K562 (cell line): ENCODE measurements around the gene TMEM229B. TPM values are rescaled to one million over a fixed set of nuclear protein-coding genes. Genes with fewer than 3 reads are reported as not detected.

ENCODE experiments used
- ATAC-seq: fragments of 200-7000 bp; cut with Tn5 transposase; 3 replicates; pipeline ENCODE4 v1.9.1; 2020; ENCODE audit warnings: moderate library complexity
- BruUV-seq: library from RNA; stranded (reverse); fragments of 400-500 nt; replicated peaks from 2 replicates; lab custom pipeline; 2021; lab: Mats Ljungman, UMichigan
- CTCF ChIA-PET: fragments of 300-600 bp; formaldehyde crosslinking; extraction: SDS; loops from one replicate; lab custom pipeline; 2021; ENCODE audit warnings: low intra/inter-chr PET ratio; lab: Yijun Ruan, JAX
- POLR2A ChIA-PET: fragments of 300-600, 350-650 bp; sonication (Branson Sonifier 250); formaldehyde crosslinking; extraction: SDS; loops from one replicate; lab custom pipeline; 2021; ENCODE audit warnings: antibody characterized with exemption, inconsistent platforms; lab: Yijun Ruan, JAX
- DNase-seq, 4 experiments: peaks; one replicate each; pipeline versions ENCODE4 v3.0.0 to v3.0.0-alpha.2; 2011 to 2018; ENCODE audit warnings: low spot score in 3 of 4, mixed read lengths in 3 of 4; ENCODE audit errors: extremely low read depth in 1 of 4
- FAIRE-seq: peaks from 2 replicates; lab custom pipeline; 2011; peaks lifted over from hg19 to GRCh38; lab: Jason Lieb, UNC
- H2AFZ ChIP-seq: 2 replicates; pipeline ENCODE4 v1.6.0; 2011; ENCODE audit warnings: low read depth, low read length, control low read depth, inconsistent platforms
- H3K27ac ChIP-seq: fragments of 200-600 bp; 3 replicates; pipeline ENCODE4 v1.8.0; 2011; ENCODE audit warnings: low read depth, mild to moderate bottlenecking, control low read depth, inconsistent platforms, low read length, moderate library complexity, mixed read lengths; ENCODE audit errors: extremely low read depth
- H3K27me3 ChIP-seq, 2 experiments: fragments of 300-600 bp in 1 of 2; 2 replicates in 1 of 2; 3 replicates in 1 of 2; pipeline versions ENCODE4 v1.6.0 to v1.8.0; 2011; ENCODE audit warnings: inconsistent platforms in 2 of 2, low read length in 2 of 2, mild to moderate bottlenecking in 1 of 2, mixed read lengths in 1 of 2, moderate library complexity in 1 of 2; ENCODE audit not compliant: control insufficient read depth in 2 of 2, insufficient read depth in 2 of 2
- H3K36me3 ChIP-seq: fragments of 300-600 bp; 3 replicates; pipeline ENCODE4 v1.8.0; 2011; ENCODE audit warnings: mild to moderate bottlenecking, low read length, inconsistent platforms; ENCODE audit not compliant: control insufficient read depth, insufficient read depth
- H3K4me1 ChIP-seq, 2 experiments: fragments of 200-600 bp in 1 of 2; replicated peaks in 1 of 2; 2 replicates in 1 of 2; 3 replicates in 1 of 2; pipeline versions ENCODE4 v1.5.1 to v1.8.0; 2011; ENCODE audit warnings: inconsistent platforms in 2 of 2, low read length in 2 of 2, mild to moderate bottlenecking in 1 of 2, mixed read lengths in 1 of 2, moderate library complexity in 1 of 2; ENCODE audit not compliant: control insufficient read depth in 2 of 2, insufficient read depth in 2 of 2
- H3K4me2 ChIP-seq: 2 replicates; pipeline ENCODE4 v1.6.1; 2011; ENCODE audit warnings: low read length, control low read depth, inconsistent platforms, mixed read lengths; ENCODE audit not compliant: insufficient read depth
- H3K4me3 ChIP-seq: fragments of 200-600 bp; sonication (generic), shearing (Covaris generic); 2 replicates; pipeline ENCODE4 v1.5.1; 2016; ENCODE audit warnings: control low read depth, inconsistent platforms
- H3K79me2 ChIP-seq: fragments of 200-600 bp; 3 replicates; pipeline ENCODE4 v1.8.0; 2011; ENCODE audit warnings: low read length, inconsistent platforms; ENCODE audit not compliant: control insufficient read depth, insufficient read depth
- H3K9ac ChIP-seq, 2 experiments: 2 replicates each; pipeline versions ENCODE4 v1.6.0 to v1.6.1; 2011; ENCODE audit warnings: low read depth in 2 of 2, low read length in 2 of 2, control low read depth in 1 of 2, inconsistent platforms in 1 of 2, mild to moderate bottlenecking in 1 of 2, mixed read lengths in 1 of 2; ENCODE audit not compliant: insufficient read depth in 1 of 2
- H3K9me1 ChIP-seq: one replicate; pipeline ENCODE4 v1.6.0; 2011; ENCODE audit warnings: inconsistent platforms, mild to moderate bottlenecking, low read length, moderate library complexity; ENCODE audit not compliant: control insufficient read depth, insufficient read depth
- H3K9me3 ChIP-seq: replicated peaks from 2 replicates; pipeline ENCODE4 v1.5.1; 2011; ENCODE audit warnings: low read depth, low read length, inconsistent platforms; ENCODE audit not compliant: control insufficient read depth, insufficient read depth
- H4K20me1 ChIP-seq: replicated peaks from 2 replicates; pipeline ENCODE4 v1.6.1; 2011; ENCODE audit warnings: low read length, inconsistent platforms, mixed read lengths; ENCODE audit not compliant: control insufficient read depth, insufficient read depth
- CHD4 ChIP-seq: fragments of 200-600 bp; sonication (generic); IDR thresholded peaks from 3 replicates; pipeline ENCODE4 v1.6.1; 2012; ENCODE audit warnings: low read depth, mild to moderate bottlenecking, mixed read lengths, low read length, inconsistent platforms; ENCODE audit not compliant: insufficient read depth, insufficient replicate concordance, poor library complexity, severe bottlenecking
- FOXK2 ChIP-seq, 2 experiments: fragments of 450-650 bp; IDR thresholded peaks in 1 of 2; conservative IDR thresholded peaks in 1 of 2; 2 replicates each; pipeline ENCODE4 v1.6.1; 2016; ENCODE audit warnings: low read depth in 2 of 2, mild to moderate bottlenecking in 1 of 2
- HMG20A ChIP-seq: fragments of 450-650 bp; formaldehyde crosslinking; conservative IDR thresholded peaks from 2 replicates; pipeline ENCODE4 v1.4.0; 2020; ENCODE audit warnings: mild to moderate bottlenecking, mixed read lengths
- NR2C2 ChIP-seq, 2 experiments: fragments of 200-800 bp in 1 of 2; sonication (Bioruptor generic) in 1 of 2; sonication (generic) in 1 of 2; formaldehyde crosslinking in 1 of 2; IDR thresholded peaks; 2 replicates each; pipeline versions ENCODE4 v1.6.1 to v1.8.0; 2016 to 2022; ENCODE audit warnings: mild to moderate bottlenecking in 1 of 2, missing compliant biosample characterization in 1 of 2, missing genetic modification characterization in 1 of 2, missing genetic modification reagents in 1 of 2
- PRDM10 ChIP-seq: fragments of 450-650 bp; IDR thresholded peaks from 2 replicates; pipeline ENCODE4 v1.6.1; 2018; ENCODE audit not compliant: partially characterized antibody
- SAFB2 ChIP-seq: fragments of 200-400 bp; formaldehyde crosslinking; IDR thresholded peaks from 2 replicates; pipeline ENCODE4 v1.6.1; 2018; ENCODE audit warnings: borderline replicate concordance, low read length, low read depth, moderate library complexity; ENCODE audit not compliant: severe bottlenecking
- STAT5A ChIP-seq: IDR thresholded peaks from 2 replicates; pipeline ENCODE4 v1.6.1; 2012; ENCODE audit warnings: low read length, inconsistent platforms, borderline replicate concordance
- VEZF1 ChIP-seq: fragments of 200-800 bp; sonication (Bioruptor generic); IDR thresholded peaks from 2 replicates; pipeline ENCODE4 v1.6.1; 2017; ENCODE audit warnings: missing genetic modification characterization, missing compliant biosample characterization
- ZNF583 ChIP-seq: fragments of 250-450 bp; sonication (Bioruptor Pico); IDR thresholded peaks from 2 replicates; pipeline ENCODE4 v1.4.0; 2020
- WGBS: fragments of 100-300 bp; shearing (Covaris generic); methylation state at CpG from one replicate; pipeline ENCODE4 v1.1.6; 2016; ENCODE audit warnings: low coverage, mixed read lengths; ENCODE audit not compliant: insufficient coverage; ENCODE audit errors: missing lambda C conversion rate; 5-methylcytosine and 5-hydroxymethylcytosine counted together
- in situ Hi-C: fragments of 300-500 bp; cut with MboI; formaldehyde crosslinking; loops from 4 replicates; pipeline ENCODE4 v1.15.0; 2018; ENCODE audit warnings: inconsistent platforms, mixed read lengths
- intact Hi-C: fragments of 100-400 bp; cut with micrococcal nuclease; formaldehyde crosslinking; loops from 2 replicates; pipeline ENCODE4 v1.14.2; 2022
- polyA plus RNA-seq, 8 experiments: library from polyadenylated mRNA; depleted of rRNA in 4 of 8; stranded (reverse) in 5 of 8; unstranded in 3 of 8; fragments of >200 nt; fragmentation: Nextera tagmentation in 2 of 8; fragmentation: Illumina TruSeq in 1 of 8; extraction: Ambion mirVana in 2 of 8; extraction: Trizol in 1 of 8; gene quantifications; 2 replicates each; pipeline versions ENCODE4 v1.2.1 to v1.2.3, GENCODE V29; 2011 to 2014; ENCODE audit warnings: inconsistent platforms in 1 of 8, missing spikeins in 1 of 8
- total RNA-seq, 7 experiments: library from RNA; depleted of rRNA in 6 of 7; stranded (reverse); fragments of >200 nt in 6 of 7; fragmentation: Illumina TruSeq in 2 of 7; extraction: Trizol in 2 of 7; gene quantifications; 2 replicates each; pipeline versions ENCODE4 v1.2.1 to v1.2.3, GENCODE V29; 2011 to 2021; ENCODE audit warnings: low replicate concordance in 1 of 7

Gene TMEM229B
- total and polyA plus RNA-seq, 9 of the 15 experiments (the other 6 are each of a cell fraction or from before 2014, with no cell fraction given): not detected

- intact Hi-C loops (no loop called here), in situ Hi-C loops (no loop called here)
- DNase-seq: no peak
- POLR2A ChIA-PET: interaction anchor here (0.5 to 1.1 kb wide), 3 partner anchors 14 to 151 kb away, joined by 3 read pairs; no protein-coding TSS in a partner anchor
- no peak for ATAC-seq
- H3K27ac ChIP-seq: no peak overlapping the region
- peaks cover 0 to 16% of the 10 kb centered on the region in 2 experiments; a peak in 2 of 5 replicates for H3K4me1 ChIP-seq
- no peaks in the 10 kb centered on the region for H3K79me2 ChIP-seq
- no TSS peak for BruUV-seq
- CTCF ChIA-PET: no interaction called here
- no peak overlapping the region for H3K4me2 ChIP-seq
- no peak for FAIRE-seq
- H3K9ac ChIP-seq: no peak overlapping the region
- H3K9me3 ChIP-seq: no peaks in the 10 kb centered on the region
- TF ChIP-seq CHD4 (no peak), HMG20A (CRISPR knock-in tag) (no peak), VEZF1 (no peak), SAFB2 (no peak), STAT5A (no peak), FOXK2 (conservative IDR thresholded peaks at IDR 0.05 in 1 of 2, IDR thresholded peaks at IDR 0.05 in 1 of 2; ENCODE audit: low read depth in 2 of 2) (no peak), NR2C2 (CRISPR knock-in tag; IDR thresholded peaks at IDR 0.05) (no peak), NR2C2 (tag; IDR thresholded peaks at IDR 0.05) (no peak), ZNF583 (CRISPR knock-in tag) (no peak), PRDM10 (no peak)
- no peaks in the 10 kb centered on the region for H3K36me3 ChIP-seq
- 5% methylated on average over 8 of the region's 8 CpGs for WGBS
- peaks cover 6 to 42% of the 10 kb centered on the region in 2 experiments; a peak in 3 of 5 replicates for H3K27me3 ChIP-seq
- no peak overlapping the region for H3K4me3 ChIP-seq
- H3K9me1 ChIP-seq: no peaks in the 10 kb centered on the region
- H2AFZ ChIP-seq: no peak overlapping the region
- no peaks in the 10 kb centered on the region for H4K20me1 ChIP-seq
These were observed 24.2 kb upstream of the TMEM229B start for GRCh38 chr14:67512463-67513310.
